ENCODE measurements around the gene KRTAP10-7. TPM values are rescaled to one million over a fixed set of nuclear protein-coding genes. Genes with fewer than 3 reads are reported as not detected.

KRTAP10-7 gene
- total RNA-seq, 2 donors from 2014 or later: not detected

DNA sequence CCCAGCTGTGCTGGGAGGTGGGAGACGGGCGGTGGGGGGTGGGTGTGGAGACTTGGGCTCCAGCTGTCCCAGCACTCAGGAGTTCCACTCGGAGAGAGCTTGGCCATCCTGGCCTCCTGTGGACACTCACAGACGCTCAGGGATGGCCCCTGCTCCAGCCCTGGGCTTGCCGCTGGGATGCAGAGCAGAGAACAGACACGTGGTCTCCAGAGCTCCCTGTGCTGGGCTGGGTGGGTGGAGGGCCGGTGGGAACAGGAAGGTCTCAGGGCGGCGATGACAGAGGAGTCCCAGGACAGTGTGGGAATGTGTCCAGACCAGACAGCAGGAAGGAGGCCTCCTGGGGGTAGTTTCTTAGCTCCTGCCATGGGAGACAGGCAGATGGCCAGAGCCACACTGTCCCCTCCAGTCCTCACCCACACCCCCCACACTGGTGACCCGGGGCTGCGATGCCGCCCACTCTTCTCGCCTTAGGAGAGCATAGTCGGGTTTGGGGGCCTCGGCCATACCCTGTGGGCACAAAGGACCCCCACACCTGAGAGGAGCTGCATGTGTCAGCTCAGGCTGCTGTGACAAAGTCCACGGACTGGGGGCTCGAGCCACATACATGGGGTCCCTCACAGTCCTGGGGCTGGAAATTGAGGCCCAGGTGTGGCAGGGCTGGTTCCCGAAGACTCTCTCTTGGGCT, 28.5 kb downstream of the KRTAP10-7 start:
- no peaks in the 10 kb centered on the region for H3K36me3 ChIP-seq (replicated peaks in 1 of 2; ENCODE audit: insufficient read depth in 1 of 2, low read depth in 2 of 2)
- TF ChIP-seq POLR2A (IDR thresholded peaks at IDR 0.05): no peak
- TF ChIP-seq CTCF (IDR thresholded peaks at IDR 0.05): no peak
- no peak overlapping the region for H3K27ac ChIP-seq
- H3K4me1 ChIP-seq: no peaks in the 10 kb centered on the region
- WGBS, 2 donors: 59 to 66% methylated on average over 9 to 18 of the region's 18 CpGs
- DNase-seq (no peak), ATAC-seq (no peak)
- H3K4me3 ChIP-seq: no peak overlapping the region
- peaks cover 0 to 6% (median 0%) of the 10 kb centered on the region in 3 donors for H3K9me3 ChIP-seq
- H3K27me3 ChIP-seq: no peaks in the 10 kb centered on the region
- intact Hi-C loops (cut with DNase I): no loop called here

- intact Hi-C loops (cut with DNase I): no loop called here
- Histone ChIP-seq H3K4me1 (no peaks in the 10 kb centered on the region), H3K27ac (no peak overlapping the region), H3K36me3 (replicated peaks in 1 of 2; ENCODE audit: insufficient read depth in 1 of 2, low read depth in 2 of 2) (no peaks in the 10 kb centered on the region), H3K9me3 (peaks cover 0 to 6% (median 0%) of the 10 kb centered on the region in 3 donors), H3K27me3 (no peaks in the 10 kb centered on the region), H3K4me3 (no peak overlapping the region)
- DNase-seq: no peak
- TF ChIP-seq POLR2A (IDR thresholded peaks at IDR 0.05) (no peak), CTCF (IDR thresholded peaks at IDR 0.05) (no peak)
- WGBS, 2 donors: 58 to 100% methylated on average over 2 of the region's 2 CpGs
- ATAC-seq: no peak
Observed at GRCh38 chr21:44630440-44630839, 30.0 kb downstream of the KRTAP10-7 start.

GRCh38 chr21:44632067-44632466, 31.7 kb downstream of the KRTAP10-7 start:
- ATAC-seq (no peak), DNase-seq (no peak)
- H3K27me3 ChIP-seq: no peaks in the 10 kb centered on the region
- H3K9me3 ChIP-seq: peaks cover 0 to 6% (median 0%) of the 10 kb centered on the region in 3 donors
- no peak overlapping the region for H3K27ac ChIP-seq
- H3K36me3 ChIP-seq (replicated peaks in 1 of 2; ENCODE audit: insufficient read depth in 1 of 2, low read depth in 2 of 2): no peaks in the 10 kb centered on the region
- intact Hi-C loops (cut with DNase I): no loop called here
- 68 to 70% methylated on average over 1 of the region's 1 CpG for WGBS, 2 donors
- no peaks in the 10 kb centered on the region for H3K4me1 ChIP-seq
- H3K4me3 ChIP-seq: no peak overlapping the region
- TF ChIP-seq CTCF (IDR thresholded peaks at IDR 0.05) (no peak), POLR2A (IDR thresholded peaks at IDR 0.05) (no peak)

GRCh38 chr21:44636209-44637017, 36.0 kb downstream of the KRTAP10-7 start:
- 55 to 56% methylated on average over 14 to 15 of the region's 15 CpGs for WGBS, 2 donors
- Histone ChIP-seq H3K27me3 (no peaks in the 10 kb centered on the region), H3K4me1 (no peaks in the 10 kb centered on the region), H3K4me3 (no peak overlapping the region), H3K36me3 (replicated peaks in 1 of 2; ENCODE audit: insufficient read depth in 1 of 2, low read depth in 2 of 2) (no peaks in the 10 kb centered on the region), H3K27ac (no peak overlapping the region), H3K9me3 (peaks cover 0 to 6% (median 0%) of the 10 kb centered on the region in 3 donors)
- ATAC-seq (no peak), DNase-seq (no peak)
- intact Hi-C loops (cut with DNase I): no loop called here
- TF ChIP-seq POLR2A (IDR thresholded peaks at IDR 0.05): no peak
- TF ChIP-seq CTCF (IDR thresholded peaks at IDR 0.05): no peak
